Astrocyte (in vitro differentiated cells and primary cell): ENCODE data around the gene SLC9A7. TPM values are rescaled to one million over a fixed set of nuclear protein-coding genes. Genes with fewer than 3 reads are reported as not detected.

Source experiments
- DNase-seq: peaks from one replicate; pipeline ENCODE4 v3.0.0-alpha.2; 2010; ENCODE audit warnings: low read depth
- FAIRE-seq: peaks from 2 replicates; lab custom pipeline; 2011; peaks lifted over from hg19 to GRCh38; lab: Jason Lieb, UNC
- H2AFZ ChIP-seq: 2 replicates; pipeline ENCODE4 v1.6.0; 2012; ENCODE audit warnings: low read depth, low read length, inconsistent platforms
- H3K27ac ChIP-seq: 2 replicates; pipeline ENCODE4 v1.5.1; 2011; ENCODE audit warnings: low read depth, low read length, inconsistent platforms
- H3K27me3 ChIP-seq: 2 replicates; pipeline ENCODE4 v1.6.0; 2011; ENCODE audit warnings: low read length, inconsistent platforms; ENCODE audit not compliant: insufficient read depth
- H3K36me3 ChIP-seq: 2 replicates; pipeline ENCODE4 v1.5.1; 2011; ENCODE audit warnings: low read length, inconsistent platforms; ENCODE audit not compliant: insufficient read depth
- H3K4me1 ChIP-seq: 2 replicates; pipeline ENCODE4 v1.5.1; 2011; ENCODE audit warnings: low read length, inconsistent platforms; ENCODE audit not compliant: insufficient read depth
- H3K4me2 ChIP-seq: 2 replicates; pipeline ENCODE4 v1.6.0; 2012; ENCODE audit warnings: low read length, inconsistent platforms
- H3K4me3 ChIP-seq: 2 replicates; pipeline ENCODE4 v1.5.1; 2011; ENCODE audit warnings: low read depth, mild to moderate bottlenecking, low read length, inconsistent platforms; ENCODE audit not compliant: insufficient read depth
- H3K79me2 ChIP-seq: 2 replicates; pipeline ENCODE4 v1.6.0; 2012; ENCODE audit warnings: mild to moderate bottlenecking, low read length, inconsistent platforms; ENCODE audit not compliant: insufficient read depth
- H3K9ac ChIP-seq: 2 replicates; pipeline ENCODE4 v1.6.0; 2012; ENCODE audit warnings: mild to moderate bottlenecking, low read length, inconsistent platforms
- H3K9me3 ChIP-seq: 2 replicates; pipeline ENCODE4 v1.5.1; 2012; ENCODE audit warnings: low read depth, mild to moderate bottlenecking, low read length, inconsistent platforms; ENCODE audit not compliant: insufficient read depth
- H4K20me1 ChIP-seq: 2 replicates; pipeline ENCODE4 v1.6.0; 2012; ENCODE audit warnings: low read length, inconsistent platforms; ENCODE audit not compliant: insufficient read depth
- H3K27ac Mint-ChIP-seq: one replicate; pipeline ENCODE4 v1.8.0; 2021; ENCODE audit warnings: mild to moderate bottlenecking, mixed read lengths; ENCODE audit not compliant: unreplicated experiment
- H3K27me3 Mint-ChIP-seq: one replicate; pipeline ENCODE4 v1.8.0; 2021; ENCODE audit warnings: low read depth, mixed read lengths; ENCODE audit not compliant: unreplicated experiment
- H3K36me3 Mint-ChIP-seq: one replicate; pipeline ENCODE4 v1.8.0; 2021; ENCODE audit warnings: low read depth, mixed read lengths; ENCODE audit not compliant: unreplicated experiment
- H3K4me1 Mint-ChIP-seq: one replicate; pipeline ENCODE4 v1.8.0; 2021; ENCODE audit warnings: low read depth, mixed read lengths; ENCODE audit not compliant: unreplicated experiment
- H3K4me3 Mint-ChIP-seq: one replicate; pipeline ENCODE4 v1.8.0; 2021; ENCODE audit warnings: mild to moderate bottlenecking, moderate library complexity, mixed read lengths; ENCODE audit not compliant: unreplicated experiment
- H3K9me3 Mint-ChIP-seq: one replicate; pipeline ENCODE4 v1.8.0; 2021; ENCODE audit warnings: mild to moderate bottlenecking, mixed read lengths; ENCODE audit not compliant: unreplicated experiment
- CTCF ChIP-seq: IDR thresholded peaks from 2 replicates; pipeline ENCODE4 v1.5.1; 2011; ENCODE audit warnings: low read depth, mild to moderate bottlenecking, inconsistent platforms, low read length, moderate library complexity; ENCODE audit not compliant: insufficient read depth
- EZH2 ChIP-seq: IDR thresholded peaks from 2 replicates; pipeline ENCODE4 v1.6.1; 2012; ENCODE audit warnings: mild to moderate bottlenecking, low read length, inconsistent platforms; ENCODE audit not compliant: insufficient read depth
- total RNA-seq: library from RNA; stranded (reverse); gene quantifications from 2 replicates; pipeline ENCODE4 v1.2.1, GENCODE V29; 2021

SLC9A7 gene
- total RNA-seq, 1 donor from 2014 or later, result 21.0 TPM

- no peak overlapping the region for H3K4me3 Mint-ChIP-seq
- Histone ChIP-seq H3K9me3 (no peaks in the 10 kb centered on the region), H2AFZ (no peak overlapping the region), H3K27ac (no peak overlapping the region), H3K4me2 (no peak overlapping the region), H3K36me3 (no peaks in the 10 kb centered on the region), H3K9ac (no peak overlapping the region), H4K20me1 (peaks cover 7% of the 10 kb centered on the region), H3K27me3 (no peaks in the 10 kb centered on the region), H3K4me3 (no peak overlapping the region), H3K79me2 (peaks cover 10% of the 10 kb centered on the region), H3K4me1 (peaks cover 3% of the 10 kb centered on the region)
- no peak overlapping the region for H3K27ac Mint-ChIP-seq
- H3K36me3 Mint-ChIP-seq, result no peaks in the 10 kb centered on the region
- FAIRE-seq (peak; percentile 63), DNase-seq (no peak)
- TF ChIP-seq EZH2, result no peak
- TF ChIP-seq CTCF, result no peak
- H3K4me1 Mint-ChIP-seq, result peaks cover 24% of the 10 kb centered on the region
- H3K9me3 Mint-ChIP-seq, result no peaks in the 10 kb centered on the region
- H3K27me3 Mint-ChIP-seq, result no peaks in the 10 kb centered on the region
Observed at GRCh38 chrX:46710927-46711623, 47.8 kb downstream of the SLC9A7 start.

GRCh38 chrX:46710425-46710824, 48.5 kb downstream of the SLC9A7 start:
- no peaks in the 10 kb centered on the region for H3K27me3 Mint-ChIP-seq
- peaks cover 7% of the 10 kb centered on the region for H4K20me1 ChIP-seq
- H3K27me3 ChIP-seq, result no peaks in the 10 kb centered on the region
- H3K4me3 Mint-ChIP-seq, result no peak overlapping the region
- peaks cover 24% of the 10 kb centered on the region for H3K4me1 Mint-ChIP-seq
- no peaks in the 10 kb centered on the region for H3K36me3 Mint-ChIP-seq
- FAIRE-seq, result no peak
- H3K4me1 ChIP-seq, result peaks cover 3% of the 10 kb centered on the region
- H3K36me3 ChIP-seq, result no peaks in the 10 kb centered on the region
- H2AFZ ChIP-seq, result no peak overlapping the region
- H3K9me3 ChIP-seq, result no peaks in the 10 kb centered on the region
- H3K9me3 Mint-ChIP-seq, result no peaks in the 10 kb centered on the region
- no peak overlapping the region for H3K4me3 ChIP-seq
- H3K27ac ChIP-seq, result no peak overlapping the region
- H3K79me2 ChIP-seq, result peaks cover 10% of the 10 kb centered on the region
- peak overlapping the region; percentile 38 for H3K27ac Mint-ChIP-seq
- no peak overlapping the region for H3K9ac ChIP-seq
- DNase-seq, result peak; percentile 72
- TF ChIP-seq EZH2, result no peak
- TF ChIP-seq CTCF, result no peak
- H3K4me2 ChIP-seq, result no peak overlapping the region
